Adrenal gland (tissue), 12 donors: ENCODE measurements around the gene RNFT2. TPM values are rescaled to one million over a fixed set of nuclear protein-coding genes. Genes with fewer than 3 reads are reported as not detected.

Source experiments
- DNase-seq, 7 donors: peaks; one replicate each; pipeline ENCODE4 v3.0.0-alpha.2; 2019 to 2020
- H3K27ac ChIP-seq, 5 donors: fragments of 200-600 bp; sonication (generic) in 4 of 5; 1 replicate in 3 of 5; 2 replicates in 2 of 5; pipeline versions ENCODE4 v1.5.1 to v1.8.0; 2016 to 2020; ENCODE audit warnings: mild to moderate bottlenecking in 1 of 5
- H3K27me3 ChIP-seq: fragments of 200-600 bp; 2 replicates; pipeline ENCODE4 v1.8.0; 2021
- H3K36me3 ChIP-seq, 2 donors: fragments of 200-600 bp; replicated peaks in 1 of 2; 1 replicate in 1 of 2; 2 replicates in 1 of 2; pipeline versions ENCODE4 v1.5.1 to v1.8.0; 2018 to 2022
- H3K4me1 ChIP-seq, 2 donors: fragments of 200-600 bp; replicated peaks in 1 of 2; 1 replicate in 1 of 2; 2 replicates in 1 of 2; pipeline versions ENCODE4 v1.5.1 to v1.8.0; 2018 to 2021
- H3K4me3 ChIP-seq, 4 donors: fragments of 200-600 bp; sonication (generic) in 3 of 4; one replicate each; pipeline ENCODE4 v1.5.1; 2016 to 2018
- H3K9me3 ChIP-seq, 3 donors: fragments of 200-600 bp; sonication (generic) in 1 of 3; replicated peaks in 1 of 3; 1 replicate in 2 of 3; 2 replicates in 1 of 3; pipeline versions ENCODE4 v1.5.1 to v1.8.0; 2016 to 2021
- CTCF ChIP-seq, 6 experiments: fragments of 450-650 bp in 4 of 6; fragments of 200-600 bp in 2 of 6; sonication (generic) in 1 of 6; IDR thresholded peaks; 1 replicate in 5 of 6; 2 replicates in 1 of 6; pipeline versions ENCODE4 v1.5.1 to v1.8.0; 2016 to 2021; ENCODE audit warnings: antibody characterized with exemption in 6 of 6, mild to moderate bottlenecking in 2 of 6, moderate library complexity in 1 of 6
- POLR2A ChIP-seq, 2 donors: fragments of 450-650 bp; IDR thresholded peaks; one replicate each; pipeline ENCODE4 v1.6.1; 2017; ENCODE audit warnings: antibody characterized with exemption in 2 of 2, mild to moderate bottlenecking in 2 of 2, moderate library complexity in 1 of 2
- WGBS, 4 donors: extraction: QIAGEN DNeasy Blood & Tissue Kit in 2 of 4; methylation state at CpG; one replicate each; pipeline versions ENCODE4 v1.1.5 to v1.1.7; 2013 to 2017; 5-methylcytosine and 5-hydroxymethylcytosine counted together
- intact Hi-C, 2 donors: fragments of 100-400 bp; cut with DNase I; formaldehyde crosslinking; loops; one replicate each; pipeline versions ENCODE4 v1.14.1 to v1.15.0; 2022 to 2023
- polyA plus RNA-seq, 3 donors: library from polyadenylated mRNA; stranded (reverse); fragments of 200-250 nt in 2 of 3; fragments of 350-450 nt in 1 of 3; fragmentation: Illumina TruSeq in 1 of 3; extraction: RNeasy Lipid Tissue Mini Kit (QIAGEN cat#74804) in 1 of 3; gene quantifications; one replicate each; pipeline ENCODE4 v1.2.3, GENCODE V29; 2013 to 2014
- total RNA-seq, 9 donors: library from RNA; depleted of rRNA in 4 of 9; stranded (reverse); fragments of >200 nt in 4 of 9; fragments of 120-200 nt in 1 of 9; fragmentation: NEBNext Ultra II Directional in 1 of 9; extraction: Animal tissue kit (Norgen Biotek cat#: 25700) in 1 of 9; gene quantifications; one replicate each; pipeline versions ENCODE4 v1.1.0 to v1.2.4, GENCODE V29; 2013 to 2023
- donor health status: healthy with polysubstance abuse.
- donor health status: Bipolar disorder and iron deficiency.
- donor health status: DM: yes; HTN: yes; CAD: no.
- donor health status: DM: no; HTN: no; CAD: no.
- donor health status: DM: no; HTN: no; CAD: no.
- donor health status: DM: yes; HTN: yes; CAD: no.

The RNFT2 gene
- total and polyA plus RNA-seq, 12 donors: 2.8 to 11.4 (median 5.8) TPM

- H3K36me3 ChIP-seq: no peaks in the 10 kb centered on the region
- intact Hi-C loops: no loop called here
- H3K4me3 ChIP-seq: no peak overlapping the region
- H3K9me3 ChIP-seq: no peaks in the 10 kb centered on the region
- no peaks in the 10 kb centered on the region for H3K27me3 ChIP-seq
- H3K27ac ChIP-seq: no peak overlapping the region
- TF ChIP-seq POLR2A (IDR thresholded peaks at IDR 0.05) (no peak), CTCF (IDR thresholded peaks at IDR 0.05) (no peak)
- DNase-seq: no peak
- WGBS, 4 donors: 63 to 85% (median 82%) methylated on average over 7 to 11 of the region's 11 CpGs
- H3K4me1 ChIP-seq: no peaks in the 10 kb centered on the region
These were observed 22.5 kb downstream of the RNFT2 start for GRCh38 chr12:116760622-116761020.

- 93 to 100% (median 94%) methylated on average over 4 of the region's 4 CpGs for WGBS, 4 donors
These were observed 23.4 kb downstream of the RNFT2 start for GRCh38 chr12:116761499-116761898.

GRCh38 chr12:116765271-116765670 lies 27.2 kb downstream of the RNFT2 start:
- Histone ChIP-seq H3K27ac (no peak overlapping the region), H3K36me3 (no peaks in the 10 kb centered on the region), H3K27me3 (no peaks in the 10 kb centered on the region), H3K4me3 (no peak overlapping the region), H3K4me1 (no peaks in the 10 kb centered on the region), H3K9me3 (no peaks in the 10 kb centered on the region)
- no peak for TF ChIP-seq POLR2A (IDR thresholded peaks at IDR 0.05)
- no peak for TF ChIP-seq CTCF (IDR thresholded peaks at IDR 0.05)
- 66 to 75% (median 71%) methylated on average over 5 of the region's 5 CpGs for whole genome bisulfite sequencing, 4 donors
- intact Hi-C loops: no loop called here
- no peak for DNase-seq

More at GRCh38 chr12:116761499-116761898, 23.4 kb downstream of the RNFT2 start:
- H3K9me3 ChIP-seq: no peaks in the 10 kb centered on the region
- no peak overlapping the region for H3K4me3 ChIP-seq
- DNase-seq: no peak
- TF ChIP-seq POLR2A (IDR thresholded peaks at IDR 0.05) (no peak), CTCF (IDR thresholded peaks at IDR 0.05) (no peak)
- intact Hi-C loops: no loop called here
- H3K36me3 ChIP-seq: no peaks in the 10 kb centered on the region
- H3K27ac ChIP-seq: no peak overlapping the region
- H3K27me3 ChIP-seq: no peaks in the 10 kb centered on the region
- no peaks in the 10 kb centered on the region for H3K4me1 ChIP-seq

DNA sequence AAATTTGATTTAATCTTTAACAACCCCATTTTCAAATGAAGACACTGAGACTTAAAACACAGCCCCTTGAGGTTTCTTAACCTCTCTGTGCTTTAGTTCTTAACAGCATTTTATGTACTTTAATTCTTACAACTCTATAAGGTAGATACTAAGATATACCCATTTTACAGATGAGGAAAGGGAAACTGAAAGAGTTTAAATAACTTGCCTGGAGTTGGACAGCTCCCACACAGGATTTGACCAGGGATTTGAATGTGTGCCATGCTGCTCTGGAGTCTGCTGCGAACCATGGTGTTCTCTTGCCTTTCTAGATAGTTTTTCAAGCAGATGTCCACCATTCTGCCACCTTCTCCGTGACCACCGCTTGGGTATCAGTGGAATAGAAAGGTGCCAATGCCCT lies 28.2 kb downstream of the RNFT2 start:
- no peak overlapping the region for H3K4me3 ChIP-seq
- no peaks in the 10 kb centered on the region for H3K36me3 ChIP-seq
- H3K4me1 ChIP-seq: no peaks in the 10 kb centered on the region
- TF ChIP-seq POLR2A (IDR thresholded peaks at IDR 0.05) (no peak), CTCF (IDR thresholded peaks at IDR 0.05) (no peak)
- WGBS, 4 donors: 97 to 98% (median 98%) methylated on average over 3 of the region's 3 CpGs
- H3K27me3 ChIP-seq: no peaks in the 10 kb centered on the region
- H3K27ac ChIP-seq: no peak overlapping the region
- DNase-seq: no peak
- no peaks in the 10 kb centered on the region for H3K9me3 ChIP-seq
- intact Hi-C loops: no loop called here
